Heart right ventricle (tissue), 16 donors: Measurements from ENCODE around the gene CHST3. TPM values are rescaled to one million over a fixed set of nuclear protein-coding genes. Genes with fewer than 3 reads are reported as not detected.

ENCODE experiments used
- ATAC-seq, 8 donors: fragments of 200-7000 bp; cut with Tn5 transposase; one replicate each; pipeline ENCODE4 v1.9.1; 2020; ENCODE audit warnings: mild to moderate bottlenecking in 8 of 8, moderate library complexity in 8 of 8, moderate number of reproducible peaks in 1 of 8
- DNase-seq, 2 donors: peaks; one replicate each; pipeline ENCODE4 v3.0.0-alpha.2; 2020
- H3K27ac ChIP-seq, 10 donors: fragments of 200-600 bp; sonication (generic) in 2 of 10; one replicate each; pipeline versions ENCODE4 v1.5.0 to v1.8.0; 2020 to 2022; ENCODE audit warnings: mild to moderate bottlenecking in 3 of 10
- H3K27me3 ChIP-seq, 7 donors: fragments of 200-600 bp; one replicate each; pipeline ENCODE4 v1.8.0; 2021 to 2022; ENCODE audit warnings: mild to moderate bottlenecking in 2 of 7
- H3K36me3 ChIP-seq, 9 donors: fragments of 200-600 bp; sonication (generic) in 1 of 9; one replicate each; pipeline versions ENCODE4 v1.5.0 to v1.8.0; 2020 to 2022; ENCODE audit warnings: mild to moderate bottlenecking in 2 of 9
- H3K4me1 ChIP-seq, 9 donors: fragments of 200-600 bp; sonication (generic) in 1 of 9; one replicate each; pipeline versions ENCODE4 v1.5.0 to v1.8.0; 2020 to 2022; ENCODE audit warnings: mild to moderate bottlenecking in 4 of 9
- H3K4me3 ChIP-seq, 10 donors: fragments of 200-600 bp; sonication (generic) in 2 of 10; one replicate each; pipeline versions ENCODE4 v1.5.0 to v1.8.0; 2020 to 2022; ENCODE audit warnings: mild to moderate bottlenecking in 7 of 10, moderate library complexity in 2 of 10
- H3K9me3 ChIP-seq, 11 donors: fragments of 200-600 bp in 10 of 11; sonication (generic) in 2 of 11; one replicate each; pipeline versions ENCODE4 v1.5.0 to v1.8.0; 2013 to 2022; ENCODE audit warnings: mild to moderate bottlenecking in 2 of 11, control low read depth in 1 of 11, moderate library complexity in 1 of 11
- WGBS, 2 donors: extraction: QIAGEN DNeasy Blood & Tissue Kit; methylation state at CpG; one replicate each; pipeline ENCODE4 v1.1.7; 2013; ENCODE audit warnings: inconsistent platforms in 1 of 2; 5-methylcytosine and 5-hydroxymethylcytosine counted together
- intact Hi-C, 10 donors: fragments of 100-400 bp; cut with DNase I; formaldehyde crosslinking; loops; one replicate each; pipeline versions ENCODE4 v1.11.1 to v1.14.2; 2022
- polyA plus RNA-seq, 2 donors: library from polyadenylated mRNA; stranded (reverse); fragments of 200-250 nt; gene quantifications; one replicate each; pipeline ENCODE4 v1.2.3, GENCODE V29; 2013
- total RNA-seq, 10 donors: library from RNA; stranded (reverse); fragmentation: NEBNext Ultra II Directional in 3 of 10; extraction: Animal tissue kit (Norgen Biotek cat#: 25700) in 3 of 10; gene quantifications; one replicate each; pipeline versions ENCODE4 v1.2.1 to v1.2.4, GENCODE V29; 2021 to 2023
- TF ChIP-seq, protein P1 (sequence below), 9 donors: fragments of 200-600 bp; sonication (generic) in 2 of 9; IDR thresholded peaks; one replicate each; pipeline versions ENCODE4 v1.5.0 to v1.8.0; 2021 to 2022; ENCODE audit warnings: antibody characterized with exemption in 9 of 9, mild to moderate bottlenecking in 5 of 9, moderate library complexity in 1 of 9
- donor health status: Arrhythmogenic right ventricular cardiomyopathy.
- donor health status: ischemic (EF 13 %, LVEDD 7.1; RV severe dilation, severe dysfunction).
- donor health status: healthy with polysubstance abuse.
- donor health status: DM: no; HTN: yes; CAD: no.
- donor health status: DM: no; HTN: no; CAD: no.
- donor health status: ischemic (EF 25% LVEDD 6.9; RV normal size, moderate dysfunction).
- donor health status: ischemic (EF 25% LVEDD 5.7; RV mildly dilated, moderate dysfunction).
- donor health status: healthy.
- donor health status: DM: yes; HTN: yes; CAD: no.
- donor health status: Ischemic cardiomyopathy.
- donor health status: ischemic (EF 35%, LVEDD 5.7; RV mildly dilated, moderate dysfunction).
- donor health status: nonischemic (EF 11% LVEDD 7.7; RV severe dilation, severe dysfunction).
- donor health status: DM: yes; HTN: yes; CAD: no.
- donor health status: PGD.
- donor health status: ischemic (EF 29% LVEDD 5.4; RV normal size, mild dysfunction).
- donor health status: nonischemic (EF 23%, LVEDD 6.1; RV moderate dilation, normal function).

The CHST3 gene
- total and polyA plus RNA-seq, 12 donors, result 6.3 to 28.7 (median 20.5) TPM

DNA sequence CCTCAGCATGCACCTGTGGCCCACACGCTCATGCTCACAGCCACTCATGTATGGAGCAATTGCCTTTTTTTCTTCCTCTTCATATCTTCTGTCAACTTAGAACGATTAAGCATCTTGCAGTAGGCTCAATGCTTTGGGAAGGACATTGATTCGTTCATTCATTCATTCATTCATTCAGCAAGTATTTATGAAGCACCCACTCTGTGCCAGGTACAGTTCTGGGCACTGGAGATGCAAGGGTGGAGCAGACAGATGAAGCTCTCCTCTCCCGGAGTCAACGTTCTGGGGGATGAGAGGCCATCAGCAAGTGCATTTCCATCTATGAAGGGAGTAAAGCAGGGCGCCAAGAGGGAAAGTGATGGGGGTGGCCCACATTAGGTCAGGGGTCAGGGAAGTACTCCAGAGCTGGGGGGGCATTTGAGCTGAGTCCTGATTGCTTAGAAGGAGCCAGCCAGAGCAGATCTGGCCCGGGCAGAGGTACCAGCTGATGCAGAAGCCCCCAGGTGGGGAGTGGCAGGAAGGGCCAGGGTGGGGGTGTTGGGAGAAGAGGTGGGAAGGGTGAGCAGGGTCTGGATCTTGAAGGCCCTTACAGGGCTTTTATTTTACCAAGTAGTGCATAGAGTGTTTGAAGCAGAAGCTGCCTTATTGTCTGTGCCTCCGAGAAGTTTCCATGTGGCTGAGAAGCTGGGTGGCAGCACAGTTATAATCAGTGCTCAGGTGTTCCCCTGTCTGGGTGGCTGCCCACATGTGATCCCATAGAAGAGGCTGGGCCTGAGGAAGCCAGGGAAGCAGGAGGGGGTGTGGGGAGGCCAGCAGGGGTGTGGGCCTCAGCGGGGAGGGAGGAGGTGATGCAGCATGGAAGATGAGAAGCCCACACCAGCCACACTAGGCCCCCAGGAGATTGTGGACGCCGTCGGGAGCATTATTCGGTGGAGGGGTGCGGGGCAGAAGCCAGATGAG, 36.2 kb downstream of the CHST3 start:
- peak overlapping the region in 9 of 10 donors; percentile 31 to 88 (median 81) for H3K27ac ChIP-seq
- TF ChIP-seq, protein P1, sequence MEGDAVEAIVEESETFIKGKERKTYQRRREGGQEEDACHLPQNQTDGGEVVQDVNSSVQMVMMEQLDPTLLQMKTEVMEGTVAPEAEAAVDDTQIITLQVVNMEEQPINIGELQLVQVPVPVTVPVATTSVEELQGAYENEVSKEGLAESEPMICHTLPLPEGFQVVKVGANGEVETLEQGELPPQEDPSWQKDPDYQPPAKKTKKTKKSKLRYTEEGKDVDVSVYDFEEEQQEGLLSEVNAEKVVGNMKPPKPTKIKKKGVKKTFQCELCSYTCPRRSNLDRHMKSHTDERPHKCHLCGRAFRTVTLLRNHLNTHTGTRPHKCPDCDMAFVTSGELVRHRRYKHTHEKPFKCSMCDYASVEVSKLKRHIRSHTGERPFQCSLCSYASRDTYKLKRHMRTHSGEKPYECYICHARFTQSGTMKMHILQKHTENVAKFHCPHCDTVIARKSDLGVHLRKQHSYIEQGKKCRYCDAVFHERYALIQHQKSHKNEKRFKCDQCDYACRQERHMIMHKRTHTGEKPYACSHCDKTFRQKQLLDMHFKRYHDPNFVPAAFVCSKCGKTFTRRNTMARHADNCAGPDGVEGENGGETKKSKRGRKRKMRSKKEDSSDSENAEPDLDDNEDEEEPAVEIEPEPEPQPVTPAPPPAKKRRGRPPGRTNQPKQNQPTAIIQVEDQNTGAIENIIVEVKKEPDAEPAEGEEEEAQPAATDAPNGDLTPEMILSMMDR (IDR thresholded peaks at IDR 0.05), result no peak
- no peak overlapping the region for H3K4me3 ChIP-seq
- DNase-seq, result no peak
- peaks cover 0 to 2% (median 0%) of the 10 kb centered on the region in 9 donors for H3K36me3 ChIP-seq
- 68 to 69% methylated on average over 14 of the region's 14 CpGs for WGBS, 2 donors
- H3K27me3 ChIP-seq, result no peaks in the 10 kb centered on the region
- intact Hi-C loops, result loop anchor here in 1 of 10 donors (5.0 kb wide), 1 partner anchor 37 kb away; no protein-coding TSS in a partner anchor
- no peaks in the 10 kb centered on the region for H3K9me3 ChIP-seq
- H3K4me1 ChIP-seq, result peaks cover 15 to 69% (median 57%) of the 10 kb centered on the region in 9 donors
- ATAC-seq, result peak in 1 of 8 donors; percentile 1

DNA sequence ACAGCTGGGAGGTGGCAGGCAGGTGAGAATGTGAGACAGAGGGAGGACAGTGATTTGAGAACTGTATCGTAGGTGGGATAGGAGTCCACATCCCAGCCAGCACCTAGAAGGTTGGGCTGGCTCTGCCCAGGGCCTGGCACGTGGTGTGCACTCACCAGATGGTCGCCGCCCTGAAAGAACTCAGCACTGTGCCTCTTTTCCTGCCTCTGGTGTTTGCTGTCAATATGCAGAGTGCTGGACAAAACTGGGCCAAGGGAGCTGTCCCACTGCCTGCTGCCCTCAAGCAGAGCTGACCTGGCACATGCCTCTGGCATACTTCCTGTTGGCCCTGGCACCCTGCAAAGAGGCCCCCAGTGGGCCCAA, 36.8 kb downstream of the CHST3 start:
- intact Hi-C loops, result loop anchor here in 1 of 10 donors (5.0 kb wide), 1 partner anchor 36 kb away; no protein-coding TSS in a partner anchor
- Histone ChIP-seq H3K27me3 (no peaks in the 10 kb centered on the region), H3K4me1 (peaks cover 15 to 62% (median 50%) of the 10 kb centered on the region in 9 donors), H3K27ac (peak overlapping the region in 8 of 10 donors; percentile 1 to 88 (median 62)), H3K4me3 (no peak overlapping the region), H3K36me3 (peaks cover 0 to 8% (median 0%) of the 10 kb centered on the region in 9 donors), H3K9me3 (no peaks in the 10 kb centered on the region)
- ATAC-seq (peak in 3 of 8 donors; percentile 17 to 38 (median 35)), DNase-seq (no peak)
- TF ChIP-seq, protein P1 (IDR thresholded peaks at IDR 0.05), result no peak
- WGBS, 2 donors, result 35 to 52% methylated on average over 4 of the region's 4 CpGs

DNA sequence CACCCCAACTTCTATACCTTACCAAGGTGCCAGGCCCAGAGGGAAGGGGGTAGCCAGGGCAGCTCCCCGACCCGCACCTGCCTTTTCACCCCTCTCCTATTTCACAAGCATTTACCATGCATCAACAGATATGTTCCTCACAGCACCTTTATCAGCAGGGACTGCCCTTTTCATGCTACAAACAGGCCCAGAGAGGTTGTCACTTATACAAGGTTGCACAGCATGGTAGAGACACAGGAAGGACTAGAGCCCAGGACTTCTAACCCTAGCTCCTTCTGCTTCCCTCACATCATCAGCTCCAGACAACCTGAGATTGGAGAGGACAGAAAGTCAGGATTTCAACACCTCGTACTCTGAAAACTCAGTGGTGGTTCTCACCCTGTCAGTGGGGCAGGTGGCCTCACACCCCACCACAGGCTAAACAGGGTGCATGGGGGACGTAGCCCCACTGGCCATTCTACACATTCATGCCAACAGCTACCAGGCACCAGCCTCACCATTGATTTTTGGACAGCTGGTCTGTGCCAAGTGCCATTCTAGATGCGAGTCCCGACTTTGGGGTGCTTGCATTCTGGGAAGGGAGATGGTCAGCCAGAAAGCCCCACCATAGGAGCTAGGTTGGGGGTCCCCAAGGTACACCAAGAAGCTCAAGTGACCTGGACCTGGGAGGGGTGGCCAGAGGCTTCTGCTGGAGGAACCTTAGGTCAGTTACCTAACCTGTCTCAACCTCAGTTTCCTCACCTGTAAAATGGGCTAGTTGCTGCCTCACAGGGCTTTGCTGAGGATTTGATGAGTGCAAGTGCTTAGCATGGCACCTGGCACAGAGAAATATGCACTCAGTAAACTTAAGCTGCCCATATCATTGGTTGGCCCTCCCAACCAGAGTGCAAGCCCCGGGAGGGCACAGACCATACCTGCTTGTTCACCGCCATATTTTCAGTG, 38.4 kb downstream of the CHST3 start:
- H3K4me1 ChIP-seq, result peaks cover 19 to 62% (median 49%) of the 10 kb centered on the region in 9 donors
- no peak for DNase-seq

More for the DNA sequence above, 38.4 kb downstream of the CHST3 start:
- WGBS, 2 donors, result 77 to 92% methylated on average over 8 of the region's 8 CpGs
- Histone ChIP-seq H3K36me3 (peaks cover 0 to 24% (median 10%) of the 10 kb centered on the region in 9 donors), H3K9me3 (no peaks in the 10 kb centered on the region), H3K27me3 (no peaks in the 10 kb centered on the region), H3K27ac (no peak overlapping the region), H3K4me3 (no peak overlapping the region)
- TF ChIP-seq, protein P1 (IDR thresholded peaks at IDR 0.05), result no peak
- no peak for ATAC-seq
- intact Hi-C loops, result loop anchor here in 1 of 10 donors (5.0 kb wide), 1 partner anchor 35 kb away; no protein-coding TSS in a partner anchor
